GM19328 (cell line): ENCODE measurements around the gene ATP13A3.

Experiments
- ATAC-seq: cut with Tn5 transposase; IDR thresholded peaks from one replicate; pipeline ENCODE4 v1.9.1; 2021; ENCODE audit warnings: mild to moderate bottlenecking, moderate library complexity; ENCODE audit not compliant: unreplicated experiment

Gene ATP13A3

DNA sequence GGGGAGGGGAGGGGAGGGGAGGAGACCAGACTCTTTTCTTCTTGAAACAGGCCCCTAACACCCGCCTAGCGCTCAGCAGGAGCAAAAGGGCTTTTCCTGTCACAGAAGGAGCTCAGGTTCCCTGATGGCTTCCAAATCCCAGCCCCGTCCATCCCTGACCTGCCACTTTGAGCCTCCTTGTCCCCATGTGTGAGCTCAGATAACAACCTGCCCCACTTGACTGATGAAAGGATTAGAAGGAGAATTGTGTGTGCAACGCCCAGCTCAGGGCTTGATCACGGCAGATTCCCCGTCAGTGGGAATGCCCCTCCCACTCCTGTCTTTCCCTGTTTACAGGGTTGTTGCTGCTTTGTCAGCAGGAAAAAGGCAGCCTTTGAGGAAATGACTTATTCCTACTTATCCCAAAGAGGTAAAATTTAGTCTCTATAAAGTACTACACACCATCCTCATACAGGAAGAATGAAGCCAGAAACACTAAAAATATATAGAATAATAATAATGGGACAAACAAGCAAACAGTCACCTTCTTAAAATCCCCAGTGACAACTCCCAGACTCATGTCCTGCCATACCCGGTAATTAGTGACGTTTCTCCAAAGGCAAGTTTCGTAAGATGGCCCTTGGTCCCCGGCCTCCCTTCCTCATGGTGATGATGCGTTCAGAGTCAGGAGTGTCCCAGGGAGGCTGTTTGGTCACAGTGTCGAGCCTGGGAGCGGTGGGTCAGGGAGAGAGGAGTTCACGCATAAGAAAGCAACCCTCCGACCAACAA, 111.1 kb downstream of the ATP13A3 start:
- ATAC-seq = no peak

DNA sequence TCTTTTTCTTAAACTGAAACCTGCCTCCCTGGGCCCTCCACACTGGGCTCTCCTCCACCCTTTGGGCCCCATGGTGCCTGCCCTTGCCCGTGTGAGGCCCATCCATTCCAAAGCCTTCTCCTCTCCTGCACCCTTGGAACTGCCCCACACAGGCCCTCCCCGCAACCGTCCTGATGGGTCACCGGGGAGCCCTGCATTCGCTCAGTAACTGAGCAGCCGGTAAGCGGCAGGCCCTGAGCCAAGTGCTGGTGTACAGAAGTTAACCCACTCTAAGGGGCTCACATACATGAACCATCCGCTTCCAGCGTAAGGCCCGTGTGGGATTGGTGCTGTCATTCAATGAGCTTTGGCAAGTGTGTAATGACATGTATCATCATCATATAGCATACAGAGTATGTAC, 111.9 kb downstream of the ATP13A3 start:
- ATAC-seq = no peak

DNA sequence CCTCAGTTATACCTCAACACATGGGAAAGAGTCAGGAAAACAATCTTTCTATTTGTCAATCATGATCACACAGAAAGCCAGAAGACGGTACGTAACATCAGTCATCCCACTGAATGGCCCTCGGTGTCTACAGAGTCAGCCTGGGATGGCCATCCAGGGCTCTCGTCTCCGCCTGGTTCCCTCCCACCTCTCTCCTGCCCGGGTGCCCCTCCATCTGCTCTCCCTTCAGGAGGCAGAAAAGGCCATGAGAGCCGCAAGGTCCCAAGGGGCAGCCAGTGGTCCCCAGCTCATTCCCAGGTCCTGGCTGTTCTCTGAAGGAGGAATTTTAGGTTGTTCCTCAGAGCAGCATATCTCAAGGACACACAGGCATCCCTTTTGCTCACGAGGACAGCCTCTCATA, 112.9 kb downstream of the ATP13A3 start:
- ATAC-seq = no peak

DNA sequence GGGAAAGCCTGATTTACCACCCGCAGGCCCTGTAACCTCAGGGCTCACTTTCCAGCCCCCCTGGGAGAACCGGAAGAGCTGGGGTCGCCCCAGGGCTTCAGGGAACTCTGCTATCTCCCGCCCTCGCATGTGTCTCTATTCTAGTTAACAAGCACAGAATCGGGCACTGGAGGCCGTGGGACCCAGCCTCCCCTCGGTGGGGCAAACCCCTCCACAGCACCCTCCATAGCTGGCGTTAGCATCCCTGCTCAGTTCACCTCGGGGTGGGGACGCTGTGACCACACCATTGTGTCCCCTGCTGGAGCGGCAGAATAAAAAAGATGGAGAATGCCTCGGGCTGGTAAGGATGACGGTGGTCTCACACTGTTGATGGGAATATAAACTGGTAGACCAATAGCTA, 113.8 kb downstream of the ATP13A3 start:
- ATAC-seq = no peak

DNA sequence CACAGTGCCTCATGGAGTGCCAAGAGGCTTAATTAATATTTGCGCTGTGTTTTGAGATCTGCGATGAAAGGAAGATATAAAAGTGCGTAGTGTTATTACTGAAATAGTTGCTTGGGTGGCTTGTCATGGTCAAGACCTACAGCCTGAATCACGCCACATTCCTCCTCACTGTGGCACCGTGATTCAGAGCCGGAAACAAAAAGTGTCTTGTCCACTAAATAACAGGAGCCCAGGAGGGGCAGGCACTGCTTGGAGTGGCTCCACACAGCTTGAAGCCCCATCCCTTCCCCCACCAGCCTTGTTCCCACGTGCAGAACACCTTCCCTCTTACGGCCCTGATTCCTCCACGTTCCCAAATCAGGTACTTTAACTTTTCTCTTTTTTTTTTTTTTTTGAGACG, 116.0 kb downstream of the ATP13A3 start:
- no peak for ATAC-seq

DNA sequence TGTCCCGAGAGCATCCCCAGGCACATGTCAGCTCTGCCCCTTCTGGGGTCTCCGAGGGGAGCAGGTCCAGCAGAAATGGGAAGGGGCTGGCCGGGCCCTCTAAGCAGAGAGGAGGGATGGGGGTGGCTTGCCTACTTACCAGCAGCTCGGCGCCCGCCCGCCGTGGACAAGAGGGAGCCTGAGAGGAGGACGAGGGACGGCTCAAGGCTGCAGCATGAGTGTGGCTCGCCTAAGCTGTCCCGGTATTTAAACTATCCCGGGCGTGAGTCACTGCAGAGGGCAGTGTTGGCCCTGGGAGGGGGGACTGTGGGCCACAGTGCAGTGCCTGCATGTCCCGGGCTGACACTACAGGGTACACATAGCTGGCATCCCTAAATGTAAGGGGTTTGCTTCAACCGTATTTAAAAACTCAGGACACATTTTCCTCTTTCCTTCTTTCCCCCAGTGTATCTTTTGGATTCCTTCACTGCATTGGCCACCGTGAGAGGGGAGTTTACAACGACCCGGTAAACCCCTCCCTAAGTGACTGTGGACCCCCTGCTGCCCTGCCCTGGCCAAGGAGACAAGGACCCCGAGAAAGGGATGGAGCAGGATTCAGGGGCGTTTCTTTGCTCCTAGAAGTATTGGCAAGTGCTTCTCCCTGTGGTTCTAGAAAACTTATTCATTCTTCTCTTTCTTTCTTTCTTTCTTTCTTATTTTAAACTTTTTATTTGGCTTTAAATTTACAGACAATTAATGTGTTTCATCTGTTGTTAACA, 117.1 kb downstream of the ATP13A3 start, which contains the start of gene LRRC15:
Gene LRRC15, minus strand, starts transcription at position 222 of the 758 bp plus-strand sequence. CDS start 8,700 bp downstream, outside the sequence.
- ATAC-seq = no peak

DNA sequence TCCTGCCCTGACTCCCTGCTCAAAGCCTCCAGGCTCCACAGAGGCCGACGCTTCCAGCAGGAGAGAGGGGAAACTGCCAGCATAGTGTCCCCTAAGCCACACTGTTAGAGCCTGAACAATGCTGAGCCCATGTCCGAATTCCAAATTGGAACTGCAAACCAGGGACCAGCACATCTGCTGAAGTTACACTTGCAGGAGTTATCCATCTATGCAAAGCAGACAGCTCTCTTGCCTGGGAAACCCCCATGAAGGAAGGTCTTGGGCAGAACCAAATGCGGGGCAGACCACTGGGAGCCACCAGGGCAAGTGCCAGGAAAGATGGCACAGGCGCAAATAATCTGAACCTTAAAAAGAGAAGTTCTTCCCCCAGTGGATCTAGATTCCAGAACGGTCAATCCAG, 117.9 kb downstream of the ATP13A3 start:
- no peak for ATAC-seq

DNA sequence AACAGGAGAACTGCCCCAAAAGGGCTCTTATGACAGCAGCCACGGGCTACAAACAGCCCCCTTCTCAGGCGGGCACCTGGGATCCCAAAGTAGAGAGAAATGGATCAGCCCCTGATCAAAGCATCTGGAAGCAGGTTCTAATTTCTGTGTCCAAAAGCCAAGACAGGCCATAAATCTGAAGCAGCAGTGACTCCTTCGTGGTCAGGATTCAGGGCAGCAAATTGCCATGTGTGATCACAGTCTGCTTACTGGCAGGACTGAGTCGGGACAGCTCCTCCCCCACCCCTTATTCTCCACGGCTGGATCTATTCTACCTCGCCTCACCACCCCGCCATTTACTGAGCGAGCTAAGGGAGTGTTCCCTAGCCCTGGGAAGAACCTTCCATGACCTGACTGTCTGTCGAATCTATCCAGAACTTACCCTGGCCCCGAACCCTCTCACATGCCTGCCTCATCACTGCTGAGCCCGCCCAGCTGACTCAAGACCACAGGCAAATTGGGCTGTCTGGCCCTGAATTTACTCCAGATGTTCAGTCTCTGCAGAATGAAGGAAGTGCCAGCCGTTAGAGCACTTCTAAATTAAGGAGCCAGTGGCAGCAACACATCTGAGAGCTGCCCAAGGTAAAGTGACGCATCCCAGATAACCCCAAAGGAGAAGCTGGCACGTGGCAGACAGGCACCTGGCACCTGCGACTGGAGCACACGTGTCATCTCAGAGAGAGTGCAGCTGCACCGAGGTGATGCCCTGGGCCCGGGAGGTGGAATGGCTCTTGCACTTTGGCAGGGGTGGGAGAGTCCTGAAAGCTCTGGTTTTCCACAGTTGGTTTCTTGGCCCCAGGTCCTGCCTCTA, 118.6 kb downstream of the ATP13A3 start:
- no peak for ATAC-seq

DNA sequence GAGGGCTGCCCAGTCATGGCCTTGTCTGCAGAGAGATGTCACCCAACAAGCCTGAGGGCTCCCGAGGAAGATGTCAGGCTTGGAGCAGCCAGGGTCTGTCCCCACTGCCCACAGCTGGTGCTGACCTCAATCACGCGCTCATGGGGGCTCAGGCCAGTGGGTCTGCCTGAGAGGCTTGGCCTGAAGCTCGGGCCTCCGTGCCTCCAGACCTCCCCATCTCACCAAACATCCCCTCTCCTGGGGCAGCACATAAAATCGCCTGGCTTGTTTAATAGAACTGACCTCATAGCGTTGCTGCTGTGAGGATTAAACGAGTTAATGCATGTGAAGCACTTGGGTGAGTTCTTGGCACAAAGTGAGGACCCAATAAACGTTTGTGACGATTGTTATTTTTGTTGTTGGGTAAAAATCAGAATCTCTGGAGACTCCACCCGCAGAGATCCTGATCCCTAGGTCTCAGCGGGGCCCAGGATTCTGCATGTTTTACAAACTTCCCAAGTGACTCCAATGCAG, 120.8 kb downstream of the ATP13A3 start:
- no peak for ATAC-seq

DNA sequence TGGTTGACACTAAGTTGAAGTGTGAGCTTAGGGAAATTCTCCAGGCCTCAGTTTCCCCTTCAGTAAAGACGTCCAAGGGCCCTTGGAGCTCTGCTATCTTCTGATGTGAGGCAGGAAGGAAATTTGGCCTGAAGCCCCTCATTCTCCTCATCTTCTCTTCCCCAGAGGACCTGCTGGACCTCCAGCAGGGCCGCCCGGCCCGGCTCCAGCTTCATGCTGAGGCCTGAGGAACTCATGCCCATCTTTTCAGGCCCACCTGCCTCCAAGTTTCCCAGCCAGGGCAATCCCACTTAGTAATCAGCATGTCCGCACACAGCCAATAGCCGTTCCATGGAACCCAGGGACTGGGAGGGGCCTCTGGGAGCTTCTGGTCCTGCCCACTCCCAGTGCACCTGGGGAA, 121.3 kb downstream of the ATP13A3 start:
- no peak for ATAC-seq

DNA sequence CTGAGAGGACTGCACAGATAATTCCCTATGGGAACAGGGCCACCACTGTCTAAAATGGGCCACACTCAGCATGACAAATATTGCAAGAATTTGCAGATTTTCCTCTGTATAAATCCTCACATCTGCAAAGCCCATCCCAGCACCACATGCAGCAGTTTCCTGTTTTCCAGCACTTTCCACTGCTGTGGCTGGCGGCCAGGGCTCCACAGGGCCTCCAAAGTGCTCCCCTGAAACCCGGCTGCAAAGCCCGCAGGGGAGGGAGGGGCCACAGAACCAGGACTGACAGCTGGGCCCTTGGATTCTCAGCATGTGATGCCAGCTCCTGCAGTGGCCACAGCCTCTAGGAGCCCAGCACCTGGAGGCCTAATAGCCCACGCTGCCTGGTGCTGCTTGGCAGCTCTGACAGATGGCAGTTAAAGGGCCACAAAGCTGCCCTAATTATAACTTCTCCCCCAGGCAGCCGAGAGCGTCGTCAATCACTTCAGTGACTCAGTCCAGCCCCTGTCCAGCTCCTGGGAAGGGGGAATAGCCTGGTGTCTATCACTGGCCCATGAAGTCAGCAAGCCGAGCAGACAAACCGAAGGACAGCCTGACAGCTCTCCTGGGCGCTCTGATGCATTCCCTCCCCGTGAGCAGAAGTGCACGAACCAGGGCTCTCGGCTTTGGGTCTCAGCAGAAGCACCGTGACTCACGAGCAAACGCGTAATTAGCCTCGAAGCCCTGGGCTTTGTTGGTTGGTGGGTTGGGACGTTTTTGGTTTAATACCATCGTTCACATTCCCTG, 122.0 kb downstream of the ATP13A3 start:
- no peak for ATAC-seq

DNA sequence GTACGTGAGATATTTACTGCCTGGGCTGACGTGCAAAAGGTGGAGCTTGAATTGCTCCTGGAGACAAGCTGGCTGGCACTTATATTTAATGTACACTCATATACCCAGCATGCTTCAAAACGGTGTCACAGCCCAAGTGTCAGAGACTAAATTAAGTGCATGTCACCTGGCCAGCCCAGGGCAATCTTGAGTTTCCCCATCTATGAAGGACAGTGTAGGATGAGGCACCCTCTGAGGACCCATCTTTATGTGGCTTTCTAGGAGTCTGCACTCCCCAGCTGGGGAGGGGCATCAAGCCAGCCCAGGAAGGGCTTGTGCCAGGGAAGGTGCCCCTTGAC, 122.5 kb downstream of the ATP13A3 start:
- ATAC-seq = no peak

DNA sequence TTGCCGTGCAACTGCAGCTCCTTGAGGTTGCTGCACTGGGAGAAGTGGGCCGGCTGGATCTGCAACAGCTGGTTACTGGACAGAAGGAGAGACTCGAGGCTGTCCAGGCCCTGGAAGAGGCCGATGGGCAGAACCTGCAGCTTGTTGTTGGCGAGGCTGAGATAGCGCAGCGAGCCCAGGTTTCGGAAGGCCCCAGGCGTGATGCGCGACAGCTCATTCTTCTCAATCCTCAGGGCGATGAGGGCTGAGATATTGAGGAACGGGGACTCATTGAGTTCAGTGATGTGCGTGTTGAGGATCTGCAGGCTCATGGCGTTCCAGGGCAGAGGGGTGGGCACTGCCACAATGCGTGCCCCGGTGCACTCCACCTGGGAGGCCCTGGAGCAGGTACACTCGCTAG, 126.2 kb downstream of the ATP13A3 start:
- ATAC-seq = no peak

DNA sequence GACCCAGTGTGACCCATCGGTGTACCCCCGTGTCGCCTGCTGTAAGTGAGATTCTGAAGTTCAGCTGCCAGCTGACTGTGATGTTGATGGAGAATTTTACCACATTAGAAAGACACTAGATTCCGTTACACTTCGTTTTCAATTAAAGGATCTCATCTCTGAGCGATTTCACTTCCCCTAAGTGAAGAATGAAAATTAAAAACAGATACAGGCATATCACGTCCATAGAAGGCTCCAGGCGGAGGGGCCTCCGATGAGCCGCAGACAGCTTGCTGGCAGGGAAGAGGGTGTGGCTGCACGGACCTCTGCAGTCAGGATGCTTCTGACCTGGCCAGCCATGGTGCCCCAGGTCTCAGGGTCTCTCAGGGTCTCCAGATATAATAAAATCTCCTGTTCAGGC, 129.1 kb downstream of the ATP13A3 start:
- ATAC-seq = no peak

DNA sequence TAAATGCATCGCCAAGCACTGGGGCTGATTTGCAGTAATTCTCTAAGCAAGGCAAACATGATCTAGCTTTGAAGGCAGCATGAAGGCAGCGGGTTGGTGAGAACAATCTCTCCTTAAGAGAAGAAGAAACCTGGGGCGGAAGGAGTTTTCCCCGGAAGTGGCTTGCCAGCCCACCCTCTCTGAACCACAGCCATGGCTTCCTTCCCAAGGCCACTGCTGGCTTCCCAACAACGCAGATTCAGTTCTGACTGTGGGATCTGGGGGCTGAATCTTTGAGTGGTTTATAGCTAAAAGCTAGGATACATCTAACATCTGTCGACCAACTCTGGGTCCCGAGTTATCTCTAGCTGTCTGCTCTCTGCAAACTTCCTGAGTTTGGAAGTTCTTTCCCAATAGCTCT, 131.4 kb downstream of the ATP13A3 start:
- ATAC-seq = no peak

DNA sequence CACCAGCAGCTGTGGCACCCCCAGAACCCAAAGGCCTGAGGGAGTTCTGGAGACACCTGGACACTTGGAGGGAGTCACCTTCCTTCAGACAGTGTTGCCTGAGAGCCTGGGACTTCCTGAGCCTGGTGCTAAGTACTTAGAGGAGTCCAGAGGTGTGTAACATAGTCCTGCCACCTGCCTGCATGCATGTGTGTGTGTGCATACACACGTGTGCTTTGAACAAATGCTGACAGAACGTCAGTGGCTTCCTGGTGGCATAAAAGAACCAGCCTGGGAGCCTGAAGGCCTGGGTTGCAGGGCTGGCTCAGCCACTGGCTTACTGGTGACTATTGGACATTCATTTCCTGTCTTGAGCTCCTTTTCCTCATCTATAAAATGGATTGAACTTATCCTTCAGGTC, 132.5 kb downstream of the ATP13A3 start:
- ATAC-seq = no peak
